ENCODE data around the gene TMEM132C.

- TF ChIP-seq, protein P1, sequence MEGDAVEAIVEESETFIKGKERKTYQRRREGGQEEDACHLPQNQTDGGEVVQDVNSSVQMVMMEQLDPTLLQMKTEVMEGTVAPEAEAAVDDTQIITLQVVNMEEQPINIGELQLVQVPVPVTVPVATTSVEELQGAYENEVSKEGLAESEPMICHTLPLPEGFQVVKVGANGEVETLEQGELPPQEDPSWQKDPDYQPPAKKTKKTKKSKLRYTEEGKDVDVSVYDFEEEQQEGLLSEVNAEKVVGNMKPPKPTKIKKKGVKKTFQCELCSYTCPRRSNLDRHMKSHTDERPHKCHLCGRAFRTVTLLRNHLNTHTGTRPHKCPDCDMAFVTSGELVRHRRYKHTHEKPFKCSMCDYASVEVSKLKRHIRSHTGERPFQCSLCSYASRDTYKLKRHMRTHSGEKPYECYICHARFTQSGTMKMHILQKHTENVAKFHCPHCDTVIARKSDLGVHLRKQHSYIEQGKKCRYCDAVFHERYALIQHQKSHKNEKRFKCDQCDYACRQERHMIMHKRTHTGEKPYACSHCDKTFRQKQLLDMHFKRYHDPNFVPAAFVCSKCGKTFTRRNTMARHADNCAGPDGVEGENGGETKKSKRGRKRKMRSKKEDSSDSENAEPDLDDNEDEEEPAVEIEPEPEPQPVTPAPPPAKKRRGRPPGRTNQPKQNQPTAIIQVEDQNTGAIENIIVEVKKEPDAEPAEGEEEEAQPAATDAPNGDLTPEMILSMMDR (IDR thresholded peaks at IDR 0.05) = no peak
- TF ChIP-seq POLR2A (IDR thresholded peaks at IDR 0.05) = no peak
Measured at GRCh38 chr12:128521981-128522380, 255.0 kb downstream of the TMEM132C start.

Data from heart left ventricle (tissue), 13 donors.